GM12873 (cell line): ENCODE data around the gene R3HDML.

ENCODE experiments used
- CTCF ChIP-seq: IDR thresholded peaks from 2 replicates; pipeline ENCODE4 v1.5.1; 2012; ENCODE audit warnings: low read depth, mild to moderate bottlenecking, moderate library complexity, low read length, control low read depth; ENCODE audit not compliant: insufficient read depth; ENCODE audit errors: missing control alignments

R3HDML gene

GRCh38 chr20:44348168-44348659, 11.4 kb downstream of the R3HDML start:
- no peak for TF ChIP-seq CTCF

GRCh38 chr20:44349349-44349748, 12.5 kb downstream of the R3HDML start:
- no peak for TF ChIP-seq CTCF

GRCh38 chr20:44350567-44350966, 13.7 kb downstream of the R3HDML start:
- TF ChIP-seq CTCF: no peak

- no peak for TF ChIP-seq CTCF
Observed at GRCh38 chr20:44354979-44355497, 18.2 kb downstream of the R3HDML start.

GRCh38 chr20:44355498-44356352, 18.9 kb downstream of the R3HDML start, which contains the start of gene HNF4A:
Gene HNF4A, plus strand, starts transcription at chr20:44355699. Its CDS starts 106 bp downstream, at chr20:44355805.
- no peak for TF ChIP-seq CTCF

GRCh38 chr20:44356353-44356723, 19.5 kb downstream of the R3HDML start:
- TF ChIP-seq CTCF: no peak

GRCh38 chr20:44357020-44357419, 20.2 kb downstream of the R3HDML start:
- no peak for TF ChIP-seq CTCF
